K562 treated with DMSO at 1 percent for 24 hours (cell line): Measurements from ENCODE around the gene LHFPL3. TPM values are rescaled to one million over a fixed set of nuclear protein-coding genes. Genes with fewer than 3 reads are reported as not detected.

Experiments
- total RNA-seq: library from RNA; unstranded; fragments of 300-600 nt; gene quantifications from 2 replicates; pipeline ENCODE4 v1.2.3, GENCODE V29; 2022; ENCODE audit warnings: low read depth; ENCODE audit not compliant: insufficient read depth

The LHFPL3 gene
- not detected in 2 replicates for total RNA-seq

GRCh38 chr7:104328296-104328969, at the start of gene LHFPL3:
TSS of gene LHFPL3 (plus strand) at chr7:104328603.

Other genes starting within 250 kb of the LHFPL3 start
- 12.2 and 16.5 TPM in 2 replicates for gene ORC5, start 120.6 kb upstream of the LHFPL3 start, total RNA-seq